ENCODE measurements around the gene ELP2.

DNA sequence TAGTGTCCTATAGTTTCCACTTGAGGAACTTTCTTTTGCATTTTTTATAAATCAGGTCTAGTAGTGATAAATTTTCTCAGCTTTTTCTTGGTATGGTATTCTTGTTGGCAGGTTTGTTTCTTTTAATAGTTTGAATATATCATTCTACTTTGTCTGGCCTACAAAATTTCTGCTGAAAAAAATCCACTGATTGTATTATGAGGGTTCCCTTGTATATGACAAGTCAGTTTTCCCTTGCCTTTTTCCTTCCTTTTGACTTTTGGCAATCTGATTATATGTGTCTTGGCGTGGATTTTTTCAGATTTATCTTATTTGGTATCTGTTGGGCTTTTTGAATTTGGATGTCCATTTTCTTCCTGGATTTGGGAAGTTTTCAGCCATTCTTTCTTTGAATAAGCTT is 99.5 kb downstream of the ELP2 start:
- TF ChIP-seq, protein P1, sequence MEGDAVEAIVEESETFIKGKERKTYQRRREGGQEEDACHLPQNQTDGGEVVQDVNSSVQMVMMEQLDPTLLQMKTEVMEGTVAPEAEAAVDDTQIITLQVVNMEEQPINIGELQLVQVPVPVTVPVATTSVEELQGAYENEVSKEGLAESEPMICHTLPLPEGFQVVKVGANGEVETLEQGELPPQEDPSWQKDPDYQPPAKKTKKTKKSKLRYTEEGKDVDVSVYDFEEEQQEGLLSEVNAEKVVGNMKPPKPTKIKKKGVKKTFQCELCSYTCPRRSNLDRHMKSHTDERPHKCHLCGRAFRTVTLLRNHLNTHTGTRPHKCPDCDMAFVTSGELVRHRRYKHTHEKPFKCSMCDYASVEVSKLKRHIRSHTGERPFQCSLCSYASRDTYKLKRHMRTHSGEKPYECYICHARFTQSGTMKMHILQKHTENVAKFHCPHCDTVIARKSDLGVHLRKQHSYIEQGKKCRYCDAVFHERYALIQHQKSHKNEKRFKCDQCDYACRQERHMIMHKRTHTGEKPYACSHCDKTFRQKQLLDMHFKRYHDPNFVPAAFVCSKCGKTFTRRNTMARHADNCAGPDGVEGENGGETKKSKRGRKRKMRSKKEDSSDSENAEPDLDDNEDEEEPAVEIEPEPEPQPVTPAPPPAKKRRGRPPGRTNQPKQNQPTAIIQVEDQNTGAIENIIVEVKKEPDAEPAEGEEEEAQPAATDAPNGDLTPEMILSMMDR (IDR thresholded peaks at IDR 0.05): no peak
- no peak for TF ChIP-seq ELF1 (IDR thresholded peaks at IDR 0.05)
- TF ChIP-seq RCOR1 (IDR thresholded peaks at IDR 0.05; ENCODE audit: low read length): no peak
- TF ChIP-seq POLR2AphosphoS5 (IDR thresholded peaks at IDR 0.05; ENCODE audit: low read depth, low read length): no peak
- TF ChIP-seq RFX5 (IDR thresholded peaks at IDR 0.05; ENCODE audit: low read length): no peak
- no peak for TF ChIP-seq USF2 (IDR thresholded peaks at IDR 0.05; ENCODE audit: borderline replicate concordance, low read depth, low read length)
- no peak for TF ChIP-seq NFIC (IDR thresholded peaks at IDR 0.05; ENCODE audit: borderline replicate concordance)
- TF ChIP-seq SIN3A (IDR thresholded peaks at IDR 0.05; ENCODE audit: borderline replicate concordance, low read depth, low read length): no peak
- TF ChIP-seq RXRA (IDR thresholded peaks at IDR 0.05; ENCODE audit: borderline replicate concordance, low read depth): no peak
- TF ChIP-seq RAD21 (IDR thresholded peaks at IDR 0.05; ENCODE audit: low read length): no peak
- TF ChIP-seq YY1 (IDR thresholded peaks at IDR 0.05; ENCODE audit: low read depth): no peak
- no peak for TF ChIP-seq SMC3 (IDR thresholded peaks at IDR 0.05; ENCODE audit: low read depth, low read length)
- TF ChIP-seq TAF1 (IDR thresholded peaks at IDR 0.05; ENCODE audit: borderline replicate concordance, low read depth, low read length): no peak
